HG03196 (cell line): ENCODE data around the gene PRDX2.

Experiments
- ATAC-seq: cut with Tn5 transposase; IDR thresholded peaks from one replicate; pipeline ENCODE4 v1.9.1; 2021; ENCODE audit not compliant: unreplicated experiment

PRDX2 gene

DNA sequence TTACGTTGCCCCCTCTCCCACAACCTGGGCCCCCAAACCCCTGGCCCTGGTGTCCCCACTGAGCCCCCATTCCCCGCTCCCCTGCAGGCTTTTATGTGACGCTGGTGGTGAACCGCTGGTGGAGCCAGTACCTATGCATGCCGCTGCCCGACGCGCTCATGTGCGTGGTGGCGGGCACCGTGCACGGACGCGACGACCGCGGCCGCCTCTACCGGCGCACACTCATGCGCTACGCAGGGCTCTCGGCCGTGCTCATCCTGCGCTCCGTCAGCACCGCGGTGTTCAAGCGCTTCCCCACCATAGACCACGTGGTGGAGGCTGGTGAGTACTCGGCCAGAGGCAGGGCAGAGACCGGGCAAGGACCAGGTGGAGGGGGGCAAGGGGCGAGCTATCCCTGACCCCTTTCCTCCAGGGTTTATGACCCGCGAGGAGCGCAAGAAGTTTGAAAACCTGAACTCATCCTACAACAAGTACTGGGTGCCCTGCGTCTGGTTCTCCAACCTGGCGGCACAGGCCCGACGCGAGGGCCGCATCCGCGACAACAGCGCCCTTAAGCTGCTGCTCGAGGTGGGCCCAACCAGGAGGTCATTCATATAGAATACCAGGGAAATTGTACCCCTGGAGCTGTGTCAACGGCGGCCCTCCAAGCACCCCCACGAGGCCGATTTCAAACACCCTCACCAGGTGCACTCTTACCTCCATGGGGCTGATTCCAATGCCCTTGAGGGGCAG lies 47.0 kb downstream of the PRDX2 start:
- ATAC-seq, result no peak

DNA sequence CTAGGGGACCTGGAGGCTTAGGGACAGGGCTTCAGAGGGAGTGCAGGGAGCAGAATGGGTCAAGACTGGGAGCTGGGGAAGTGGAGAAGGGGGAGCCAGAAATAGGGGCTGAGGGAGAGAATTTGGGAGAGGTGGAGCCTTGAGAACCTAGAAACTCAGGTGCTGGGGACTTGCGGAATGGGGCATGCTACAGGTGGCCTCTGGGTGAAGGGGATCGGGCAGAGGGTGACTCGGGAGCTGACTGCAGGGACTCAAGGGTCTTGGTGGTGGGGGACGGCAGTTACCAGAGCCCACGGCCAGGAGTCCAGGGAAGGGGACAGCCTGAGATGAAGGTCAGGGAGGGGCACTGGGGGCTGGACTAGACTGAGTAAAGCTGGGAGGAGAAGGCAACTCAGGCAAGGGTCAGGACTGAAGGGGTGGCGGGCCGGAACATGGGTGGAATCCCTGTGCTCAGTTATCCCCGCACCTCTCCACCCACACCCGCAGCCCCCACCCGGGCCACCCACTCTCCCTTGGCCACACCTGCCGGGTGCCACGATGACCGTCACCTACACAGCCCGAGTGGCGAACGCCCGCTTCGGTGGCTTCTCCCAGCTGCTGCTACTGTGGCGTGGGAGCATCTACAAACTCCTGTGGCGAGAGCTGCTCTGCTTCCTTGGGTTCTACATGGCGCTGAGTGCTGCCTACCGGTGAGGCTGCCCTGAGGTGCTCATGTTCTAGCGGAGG lies 49.4 kb downstream of the PRDX2 start:
- ATAC-seq, result no peak

DNA sequence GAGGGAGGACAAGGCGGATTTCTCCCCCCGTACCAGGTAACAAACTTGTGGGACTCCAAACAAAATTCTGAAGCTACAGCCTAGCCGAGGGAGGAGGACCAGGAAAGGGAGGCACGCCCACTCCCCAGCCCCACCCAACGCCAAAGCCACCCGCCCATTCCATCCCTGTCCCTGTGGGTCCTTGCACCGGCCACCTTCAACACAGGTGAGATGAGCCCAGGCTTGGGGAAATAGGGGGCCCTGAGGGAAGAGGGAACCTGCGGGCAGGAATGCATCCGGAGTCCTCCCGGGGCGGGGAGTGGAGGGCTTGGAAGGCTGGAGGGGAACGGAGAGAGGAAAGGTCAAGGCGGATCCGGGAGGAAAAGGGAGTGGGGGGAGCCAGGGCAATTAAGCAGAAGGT lies 50.0 kb downstream of the PRDX2 start, which contains the start of gene BEST2:
BEST2 (plus strand) TSS at position 157 of the 400 bp plus-strand sequence. CDS start 802 bp downstream, outside the sequence.
- no peak for ATAC-seq

DNA sequence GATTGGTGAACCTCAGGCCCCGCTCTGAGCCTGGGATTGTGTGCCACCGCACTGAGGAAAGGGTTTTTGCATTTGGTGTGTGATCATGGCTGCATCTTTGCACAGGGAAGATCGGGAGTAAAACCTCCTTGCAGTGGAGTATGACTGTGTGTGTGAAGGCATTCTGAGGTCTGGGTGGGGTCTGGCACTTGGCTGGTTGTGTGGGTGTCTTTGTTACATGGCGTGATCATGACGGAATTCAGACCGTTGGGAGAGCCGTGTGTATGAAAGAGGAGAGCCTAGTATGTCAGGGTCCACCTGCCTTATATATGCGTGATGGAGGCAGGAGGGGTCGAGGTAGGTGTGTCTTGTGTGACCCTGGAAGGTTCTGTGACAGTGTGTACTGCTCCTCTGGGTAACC lies 50.7 kb downstream of the PRDX2 start:
- ATAC-seq, result no peak

DNA sequence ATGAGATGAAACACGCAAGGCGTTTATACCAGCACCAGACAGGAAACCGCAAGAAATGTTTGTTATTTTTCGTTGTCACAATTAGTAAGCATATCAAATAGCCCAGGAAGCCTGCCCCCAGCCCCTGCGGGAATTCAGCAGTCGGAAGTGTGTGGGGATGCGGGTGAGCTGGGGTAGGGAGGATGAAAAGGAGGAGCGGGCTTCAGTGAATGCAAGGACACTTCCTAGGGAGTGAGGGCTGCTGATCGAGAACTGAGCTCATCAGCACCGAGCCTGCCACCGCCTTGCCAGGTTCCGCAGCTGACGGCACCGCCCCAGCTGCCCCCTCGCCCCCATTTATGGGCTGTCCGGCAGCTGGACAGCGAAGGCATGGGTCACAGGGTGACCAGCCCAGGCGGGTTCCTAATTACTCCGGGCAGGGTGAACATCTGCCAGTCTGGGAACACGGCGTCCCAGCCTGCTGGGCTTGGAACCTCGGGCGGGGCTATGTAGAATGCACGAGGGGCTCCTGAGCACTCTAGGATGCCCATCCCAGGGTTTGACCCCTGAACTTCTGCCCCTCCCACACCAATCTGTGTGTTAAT lies 51.6 kb downstream of the PRDX2 start:
- ATAC-seq, result no peak

DNA sequence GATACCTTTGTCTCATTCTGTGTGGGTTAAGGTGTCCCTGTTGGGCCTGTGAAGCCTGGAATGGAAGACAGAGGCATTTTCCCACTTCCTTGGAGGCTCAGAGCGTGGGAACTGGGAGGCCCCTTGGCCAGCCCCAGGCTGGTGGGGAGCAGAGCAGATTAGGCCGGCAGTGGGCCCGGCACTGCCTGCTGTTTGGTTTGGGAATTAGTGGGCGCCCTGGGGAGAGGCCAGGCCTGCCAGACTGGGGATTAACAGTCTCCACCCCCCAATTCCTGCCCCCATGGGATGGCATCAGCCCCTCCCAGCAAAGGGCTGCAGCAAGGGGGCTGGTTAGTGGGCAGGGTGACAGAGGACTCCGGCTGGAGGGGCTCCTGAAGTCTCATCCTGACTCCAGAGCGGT lies 53.1 kb downstream of the PRDX2 start:
- ATAC-seq, result no peak
